ENCODE data around the gene IGF2BP2. TPM values are rescaled to one million over a fixed set of nuclear protein-coding genes. Genes with fewer than 3 reads are reported as not detected.

The IGF2BP2 gene
- total RNA-seq, 1 experiment from 2014 or later = 135 TPM

DNA sequence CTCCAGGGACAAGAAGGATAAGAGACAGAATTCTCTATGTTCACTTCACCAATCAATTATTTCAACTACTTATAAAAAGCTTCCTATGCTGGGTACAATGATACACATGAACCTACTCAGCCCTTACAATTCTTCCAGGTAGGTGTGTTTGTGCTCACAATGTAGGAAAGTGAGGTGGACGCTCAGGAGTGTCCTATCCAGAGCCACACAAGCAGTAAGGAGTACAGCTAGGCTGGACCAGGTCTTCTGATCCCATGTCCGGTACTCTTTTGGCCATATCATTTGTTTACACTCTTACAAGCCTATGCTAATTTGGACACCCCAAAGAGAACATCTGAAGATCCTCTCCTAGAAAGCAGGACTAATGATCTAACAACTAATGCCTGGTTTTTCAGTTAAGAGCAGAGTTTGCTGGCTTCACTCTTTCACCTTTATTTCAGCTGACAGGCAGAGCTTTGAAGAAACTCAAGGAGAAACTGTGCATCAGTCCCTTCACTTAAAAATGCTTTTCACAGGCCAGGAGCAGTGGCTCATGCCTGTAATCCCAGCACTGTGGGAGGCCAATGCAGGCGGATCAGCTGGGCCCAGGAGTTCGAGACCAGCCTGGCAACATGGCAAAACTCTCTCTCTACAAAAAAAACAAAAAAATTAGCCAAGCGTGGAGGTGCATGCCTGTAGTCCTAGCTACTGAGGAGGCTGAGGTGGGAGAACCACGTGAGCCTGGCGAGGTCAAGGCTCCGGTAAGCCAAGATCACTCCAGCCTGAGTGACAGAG is 27.5 kb downstream of the IGF2BP2 start:
- ATAC-seq (peak; percentile 49), DNase-seq (ENCODE audit: low read depth, low spot score) (no peak)
- no peaks in the 10 kb centered on the region for H4K20me1 ChIP-seq (ENCODE audit: insufficient read depth)
- peaks cover 96% of the 10 kb centered on the region for H3K79me2 ChIP-seq (ENCODE audit: insufficient read depth, low read length)
- peak overlapping the region; percentile 48 for H3K9ac ChIP-seq (ENCODE audit: low read length)
- CTCF ChIA-PET = interaction anchor here (1.0 to 1.1 kb wide), 2 partner anchors 29 to 445 kb away, joined by 3 to 4 read pairs; no protein-coding TSS in a partner anchor
- peak overlapping the region; percentile 58 for H3K4me2 ChIP-seq (ENCODE audit: low read length)
- intact Hi-C loops (cut with micrococcal nuclease) = no loop called here
- POLR2A ChIA-PET = interaction anchor here (0.6 to 2.1 kb wide), 5 partner anchors 11 to 108 kb away, joined by 3 to 6 read pairs (median 5); no protein-coding TSS in a partner anchor
- no peaks in the 10 kb centered on the region for H3K9me2 ChIP-seq (ENCODE audit: insufficient read depth)
- no peaks in the 10 kb centered on the region for H3K27me3 ChIP-seq (ENCODE audit: insufficient read depth, low read length)
- H3K36me3 ChIP-seq (ENCODE audit: control insufficient read depth in 1 of 2, insufficient read depth in 2 of 2, low read length in 2 of 2) = no peaks in the 10 kb centered on the region
- peak overlapping the region; percentile 84 for H3K27ac ChIP-seq (ENCODE audit: low read depth, low read length)
- no peak for TF ChIP-seq EGR1 (IDR thresholded peaks at IDR 0.05; ENCODE audit: low read depth)
- TF ChIP-seq, protein P1, sequence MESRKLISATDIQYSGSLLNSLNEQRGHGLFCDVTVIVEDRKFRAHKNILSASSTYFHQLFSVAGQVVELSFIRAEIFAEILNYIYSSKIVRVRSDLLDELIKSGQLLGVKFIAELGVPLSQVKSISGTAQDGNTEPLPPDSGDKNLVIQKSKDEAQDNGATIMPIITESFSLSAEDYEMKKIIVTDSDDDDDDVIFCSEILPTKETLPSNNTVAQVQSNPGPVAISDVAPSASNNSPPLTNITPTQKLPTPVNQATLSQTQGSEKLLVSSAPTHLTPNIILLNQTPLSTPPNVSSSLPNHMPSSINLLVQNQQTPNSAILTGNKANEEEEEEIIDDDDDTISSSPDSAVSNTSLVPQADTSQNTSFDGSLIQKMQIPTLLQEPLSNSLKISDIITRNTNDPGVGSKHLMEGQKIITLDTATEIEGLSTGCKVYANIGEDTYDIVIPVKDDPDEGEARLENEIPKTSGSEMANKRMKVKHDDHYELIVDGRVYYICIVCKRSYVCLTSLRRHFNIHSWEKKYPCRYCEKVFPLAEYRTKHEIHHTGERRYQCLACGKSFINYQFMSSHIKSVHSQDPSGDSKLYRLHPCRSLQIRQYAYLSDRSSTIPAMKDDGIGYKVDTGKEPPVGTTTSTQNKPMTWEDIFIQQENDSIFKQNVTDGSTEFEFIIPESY (IDR thresholded peaks at IDR 0.05; ENCODE audit: extremely low read depth, insufficient replicate concordance, low read length) = no peak
- TF ChIP-seq EZH2phosphoT487 (IDR thresholded peaks at IDR 0.05; ENCODE audit: borderline replicate concordance) = no peak
- no TSS peak for BruUV-seq (replicated peaks)
- H2AFZ ChIP-seq (ENCODE audit: low read depth, low read length, poor library complexity, severe bottlenecking) = no peak overlapping the region
- RAD21 ChIA-PET (ENCODE audit: low non-redundant PET in 1 of 2, low total read pairs in 2 of 2, uncharacterized antibody in 2 of 2, unreplicated experiment in 2 of 2) = no interaction called here
- no peaks in the 10 kb centered on the region for H3K9me3 ChIP-seq (ENCODE audit: control insufficient read depth in 1 of 2, insufficient read depth in 1 of 2, low read depth in 1 of 2, low read length in 2 of 2)
- peak overlapping the region; percentile 18 to 24 for H3K4me3 ChIP-seq (replicated peaks in 1 of 2; ENCODE audit: low read depth in 1 of 2, low read length in 2 of 2)
- peaks cover 67 to 84% of the 10 kb centered on the region in 2 experiments for H3K4me1 ChIP-seq (ENCODE audit: control insufficient read depth in 1 of 2, insufficient read depth in 2 of 2, low read length in 2 of 2)

Measured in HCT116 (cell line).